Activated CD4-positive, CD25-positive, alpha-beta regulatory T cell treated with anti-CD3 and anti-CD28 coated beads, Interleukin-2, amount 50 U/mL, for 24 hours (primary cell): Measurements from ENCODE around the gene FAM13A.

Experiments used
- ATAC-seq, 2 donors: fragments of 150-1000 bp; cut with Tn5 transposase; one replicate each; pipeline ENCODE4 v1.10.0; 2021; ENCODE audit warnings: mild to moderate bottlenecking in 1 of 2, moderate library complexity in 1 of 2

Gene FAM13A

GRCh38 chr4:88807499-88807898 is 249.5 kb downstream of the FAM13A start:
- ATAC-seq, result no peak

GRCh38 chr4:88804234-88804633 is 252.8 kb downstream of the FAM13A start:
- peak; percentile 74 to 82 for ATAC-seq

- peak; percentile 52 to 57 for ATAC-seq
These were observed 253.3 kb downstream of the FAM13A start for GRCh38 chr4:88803600-88804096.

GRCh38 chr4:88802585-88803286 is 254.2 kb downstream of the FAM13A start:
- ATAC-seq, result no peak

GRCh38 chr4:88802138-88802537 is 254.8 kb downstream of the FAM13A start:
- no peak for ATAC-seq

- no peak for ATAC-seq
These were observed 257.1 kb downstream of the FAM13A start for GRCh38 chr4:88799900-88800299.

GRCh38 chr4:88797725-88798124 is 259.3 kb downstream of the FAM13A start:
- ATAC-seq, result no peak

GRCh38 chr4:88796545-88796944 is 260.4 kb downstream of the FAM13A start:
- ATAC-seq, result no peak

- ATAC-seq, result no peak
These were observed 262.0 kb downstream of the FAM13A start for GRCh38 chr4:88794952-88795351.

GRCh38 chr4:88794087-88794690 is 262.8 kb downstream of the FAM13A start:
- no peak for ATAC-seq

- ATAC-seq, result peak; percentile 10 to 54
These were observed 263.5 kb downstream of the FAM13A start for GRCh38 chr4:88793475-88793874.

GRCh38 chr4:88792821-88793220 is 264.2 kb downstream of the FAM13A start:
- ATAC-seq, result no peak

- peak; percentile 81 for ATAC-seq
These were observed 264.7 kb downstream of the FAM13A start for GRCh38 chr4:88792268-88792781.

GRCh38 chr4:88791274-88791673 is 265.7 kb downstream of the FAM13A start:
- ATAC-seq, result no peak

- no peak for ATAC-seq
These were observed 268.1 kb downstream of the FAM13A start for GRCh38 chr4:88788895-88789294.

- ATAC-seq, result no peak
These were observed 268.6 kb downstream of the FAM13A start for GRCh38 chr4:88788424-88788823.

- no peak for ATAC-seq
These were observed 271.0 kb downstream of the FAM13A start for GRCh38 chr4:88786011-88786410.

GRCh38 chr4:88780389-88780788 is 276.6 kb downstream of the FAM13A start:
- ATAC-seq, result no peak

- no peak for ATAC-seq
These were observed 277.6 kb downstream of the FAM13A start for GRCh38 chr4:88779431-88779830.

- ATAC-seq, result no peak
These were observed 281.5 kb downstream of the FAM13A start for GRCh38 chr4:88775529-88775928.

GRCh38 chr4:88775026-88775425 is 282.0 kb downstream of the FAM13A start:
- ATAC-seq, result no peak

GRCh38 chr4:88771883-88772450 is 285.0 kb downstream of the FAM13A start:
- no peak for ATAC-seq

GRCh38 chr4:88765729-88766128 is 291.3 kb downstream of the FAM13A start:
- ATAC-seq, result no peak

- ATAC-seq, result no peak
These were observed 293.9 kb downstream of the FAM13A start for GRCh38 chr4:88763075-88763474.
